Mesothelial cell of epicardium (in vitro differentiated cells): Measurements from ENCODE around the gene SLC22A14. TPM values are rescaled to one million over a fixed set of nuclear protein-coding genes. Genes with fewer than 3 reads are reported as not detected.

Experiments
- DNase-seq, 2 experiments: peaks; one replicate each; pipeline ENCODE4 v3.0.0; 2021; ENCODE audit warnings: low spot score in 2 of 2; ENCODE audit not compliant: unreplicated experiment in 2 of 2
- H3K27ac Mint-ChIP-seq: 2 replicates; pipeline ENCODE4 v1.8.0; 2021; ENCODE audit warnings: mixed read lengths
- H3K27me3 Mint-ChIP-seq: 2 replicates; pipeline ENCODE4 v1.8.0; 2021; ENCODE audit warnings: low read depth, mixed read lengths
- H3K36me3 Mint-ChIP-seq: 2 replicates; pipeline ENCODE4 v1.8.0; 2021; ENCODE audit warnings: mixed read lengths
- H3K4me1 Mint-ChIP-seq: 2 replicates; pipeline ENCODE4 v1.8.0; 2021; ENCODE audit warnings: mixed read lengths
- H3K4me3 Mint-ChIP-seq: 2 replicates; pipeline ENCODE4 v1.8.0; 2021; ENCODE audit warnings: mild to moderate bottlenecking, moderate library complexity, mixed read lengths
- H3K9me3 Mint-ChIP-seq: 2 replicates; pipeline ENCODE4 v1.8.0; 2021; ENCODE audit warnings: mixed read lengths
- CTCF ChIP-seq: fragments of 200-600 bp; sonication (generic); IDR thresholded peaks from one replicate; pipeline ENCODE4 v1.5.0; 2021; ENCODE audit warnings: antibody characterized with exemption; ENCODE audit not compliant: unreplicated experiment
- total RNA-seq: library from RNA; stranded (reverse); gene quantifications from 3 replicates; pipeline ENCODE4 v1.2.1, GENCODE V29; 2021

The SLC22A14 gene
- total RNA-seq, 1 donor from 2014 or later: 0.22 TPM

GRCh38 chr3:38361496-38361895 lies 79.4 kb downstream of the SLC22A14 start:
- H3K36me3 Mint-ChIP-seq: peaks cover 10% of the 10 kb centered on the region
- no peaks in the 10 kb centered on the region for H3K4me1 Mint-ChIP-seq
- no peak overlapping the region for H3K4me3 Mint-ChIP-seq
- H3K27me3 Mint-ChIP-seq: no peaks in the 10 kb centered on the region
- H3K9me3 Mint-ChIP-seq: peaks cover 9% of the 10 kb centered on the region
- H3K27ac Mint-ChIP-seq: no peak overlapping the region
- TF ChIP-seq CTCF: no peak
- DNase-seq: no peak

DNA sequence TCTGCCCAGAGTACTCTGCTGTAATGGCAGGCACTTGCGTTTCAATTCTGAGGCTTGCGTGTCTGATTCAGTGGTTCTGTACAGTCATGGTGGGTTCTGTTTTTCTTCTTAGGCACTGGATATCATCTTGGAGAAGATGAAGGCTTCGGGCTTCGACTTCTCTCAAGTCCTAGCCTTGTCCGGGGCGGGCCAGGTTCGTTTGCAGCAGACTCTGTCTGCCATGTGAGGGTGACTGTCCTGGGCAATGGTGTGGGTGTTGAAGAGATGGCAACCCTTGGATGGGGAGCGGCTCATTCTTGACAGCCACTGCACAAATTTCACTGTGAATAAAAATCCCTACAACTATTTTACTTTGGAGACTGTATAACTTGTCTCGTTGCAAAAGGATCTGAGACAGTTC lies 80.7 kb downstream of the SLC22A14 start:
- no peaks in the 10 kb centered on the region for H3K4me1 Mint-ChIP-seq
- H3K27ac Mint-ChIP-seq: no peak overlapping the region
- no peak overlapping the region for H3K4me3 Mint-ChIP-seq
- no peak for DNase-seq
- no peaks in the 10 kb centered on the region for H3K27me3 Mint-ChIP-seq
- peaks cover 9% of the 10 kb centered on the region for H3K9me3 Mint-ChIP-seq
- peaks cover 8% of the 10 kb centered on the region for H3K36me3 Mint-ChIP-seq
- no peak for TF ChIP-seq CTCF

DNA sequence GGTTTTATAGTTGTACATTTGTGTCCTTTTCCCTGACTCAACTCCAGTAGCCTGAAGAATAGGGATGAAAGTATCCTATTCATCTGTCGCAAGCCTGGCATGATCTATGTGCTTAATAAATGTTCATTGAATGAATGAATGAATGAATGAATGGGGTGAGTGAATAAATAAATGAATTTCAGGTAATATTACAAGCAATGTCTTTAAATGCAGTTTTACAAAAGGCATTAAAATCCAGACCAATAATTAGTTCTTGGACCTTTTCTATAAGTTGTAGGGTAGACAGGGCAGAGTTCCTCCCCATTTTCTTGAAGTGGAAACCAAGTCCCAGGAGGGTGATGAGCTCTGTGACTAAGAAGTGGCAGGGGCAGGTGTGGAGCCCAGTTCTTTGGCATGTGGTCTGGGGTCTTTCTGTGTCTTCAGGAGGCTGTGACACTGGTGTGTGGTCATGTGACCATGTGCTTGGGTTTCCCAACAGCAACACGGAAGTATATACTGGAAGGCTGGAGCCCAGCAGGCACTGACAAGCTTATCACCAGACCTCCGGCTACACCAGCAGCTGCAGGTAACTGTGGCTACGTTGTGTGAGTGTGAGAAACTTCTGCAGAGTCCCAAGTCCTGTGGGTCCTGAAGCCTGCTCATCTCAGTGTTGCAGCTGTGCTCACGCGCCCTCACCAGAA lies 82.8 kb downstream of the SLC22A14 start:
- peaks cover 10% of the 10 kb centered on the region for H3K36me3 Mint-ChIP-seq
- no peak for DNase-seq
- no peaks in the 10 kb centered on the region for H3K4me1 Mint-ChIP-seq
- no peak for TF ChIP-seq CTCF
- H3K27me3 Mint-ChIP-seq: no peaks in the 10 kb centered on the region
- H3K9me3 Mint-ChIP-seq: no peaks in the 10 kb centered on the region
- no peak overlapping the region for H3K27ac Mint-ChIP-seq
- no peak overlapping the region for H3K4me3 Mint-ChIP-seq

DNA sequence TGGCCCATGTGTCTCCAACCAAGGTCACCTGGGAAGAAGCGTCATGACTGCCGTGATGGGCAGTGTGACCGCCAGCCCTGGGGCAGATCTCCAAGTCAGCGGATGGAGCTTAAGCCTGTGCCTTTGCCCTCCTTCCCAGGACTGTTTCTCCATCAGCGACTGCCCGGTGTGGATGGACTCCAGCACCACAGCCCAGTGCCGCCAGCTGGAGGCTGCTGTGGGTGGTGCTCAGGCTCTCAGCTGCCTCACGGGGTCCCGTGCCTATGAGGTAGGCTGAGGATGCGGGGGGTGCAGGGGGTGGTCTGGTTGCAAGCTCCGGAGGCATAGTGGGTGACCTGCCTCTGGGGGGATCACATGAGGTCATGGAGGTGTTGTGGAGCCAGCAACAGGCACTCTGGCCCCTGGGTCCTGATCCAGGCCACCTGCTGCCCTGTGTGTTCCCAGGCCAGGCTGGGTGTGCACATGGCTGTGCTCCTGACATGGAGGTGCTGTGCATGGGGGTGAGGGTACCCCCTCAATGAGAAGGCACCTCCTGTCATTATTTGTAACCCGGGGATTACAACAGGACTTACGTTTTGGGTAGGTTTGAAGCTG lies 83.5 kb downstream of the SLC22A14 start:
- H3K4me3 Mint-ChIP-seq: no peak overlapping the region
- H3K36me3 Mint-ChIP-seq: peaks cover 10% of the 10 kb centered on the region
- no peak for DNase-seq
- no peaks in the 10 kb centered on the region for H3K27me3 Mint-ChIP-seq
- no peak for TF ChIP-seq CTCF
- H3K4me1 Mint-ChIP-seq: no peaks in the 10 kb centered on the region
- no peaks in the 10 kb centered on the region for H3K9me3 Mint-ChIP-seq
- no peak overlapping the region for H3K27ac Mint-ChIP-seq

GRCh38 chr3:38366082-38366481 lies 84.0 kb downstream of the SLC22A14 start:
- H3K4me3 Mint-ChIP-seq: no peak overlapping the region
- DNase-seq: no peak
- H3K9me3 Mint-ChIP-seq: no peaks in the 10 kb centered on the region
- H3K27me3 Mint-ChIP-seq: no peaks in the 10 kb centered on the region
- TF ChIP-seq CTCF: no peak
- no peaks in the 10 kb centered on the region for H3K4me1 Mint-ChIP-seq
- peaks cover 10% of the 10 kb centered on the region for H3K36me3 Mint-ChIP-seq
- no peak overlapping the region for H3K27ac Mint-ChIP-seq
